H9 (cell line): ENCODE data around the gene CXCL8. TPM values are rescaled to one million over a fixed set of nuclear protein-coding genes. Genes with fewer than 3 reads are reported as not detected.

ENCODE experiments used
- DNase-seq: peaks from one replicate; pipeline ENCODE4 v3.0.0-alpha.2; 2017
- H2AFZ ChIP-seq: one replicate; pipeline ENCODE4 v1.6.1; 2013; ENCODE audit warnings: mild to moderate bottlenecking, low read length, control low read depth, moderate library complexity
- H2AK5ac ChIP-seq: 2 replicates; pipeline ENCODE4 v1.6.1; 2013; ENCODE audit warnings: low read length, control low read depth, mixed read lengths; ENCODE audit not compliant: insufficient read length
- H2BK120ac ChIP-seq: one replicate; pipeline ENCODE4 v1.6.1; 2013; ENCODE audit warnings: low read depth, mild to moderate bottlenecking, low read length, control low read depth, inconsistent platforms; ENCODE audit not compliant: poor library complexity, severe bottlenecking
- H2BK12ac ChIP-seq: 2 replicates; pipeline ENCODE4 v1.6.1; 2013; ENCODE audit warnings: low read length, control low read depth, mixed read lengths, low read depth; ENCODE audit not compliant: insufficient read length
- H2BK15ac ChIP-seq: 2 replicates; pipeline ENCODE4 v1.6.1; 2013; ENCODE audit warnings: low read depth, low read length, control low read depth
- H2BK20ac ChIP-seq: one replicate; pipeline ENCODE4 v1.6.1; 2013; ENCODE audit warnings: low read depth, mild to moderate bottlenecking, low read length, control low read depth, inconsistent platforms; ENCODE audit not compliant: poor library complexity, severe bottlenecking
- H2BK5ac ChIP-seq: 2 replicates; pipeline ENCODE4 v1.6.1; 2013; ENCODE audit warnings: low read length, control low read depth, mixed read lengths; ENCODE audit not compliant: insufficient read length
- H3K14ac ChIP-seq: 2 replicates; pipeline ENCODE4 v1.6.1; 2013; ENCODE audit warnings: low read length, control low read depth; ENCODE audit not compliant: insufficient read depth
- H3K18ac ChIP-seq: 2 replicates; pipeline ENCODE4 v1.6.1; 2013; ENCODE audit warnings: low read depth, mild to moderate bottlenecking, mixed read lengths, low read length, control low read depth; ENCODE audit not compliant: insufficient read length
- H3K23ac ChIP-seq: 2 replicates; pipeline ENCODE4 v1.6.1; 2013; ENCODE audit warnings: low read length, control low read depth, mixed read lengths, low read depth; ENCODE audit not compliant: insufficient read length
- H3K23me2 ChIP-seq: 2 replicates; pipeline ENCODE4 v1.6.1; 2013; ENCODE audit warnings: low read depth, mild to moderate bottlenecking, mixed read lengths, low read length, control low read depth; ENCODE audit not compliant: insufficient read length, poor library complexity, severe bottlenecking
- H3K27ac ChIP-seq: 2 replicates; pipeline ENCODE4 v1.5.1; 2013; ENCODE audit warnings: low read length, control low read depth, mixed read lengths, low read depth; ENCODE audit not compliant: insufficient read length
- H3K27me3 ChIP-seq: 2 replicates; pipeline ENCODE4 v1.6.1; 2013; ENCODE audit warnings: low read length, control low read depth, inconsistent platforms; ENCODE audit not compliant: insufficient read depth
- H3K4ac ChIP-seq: 2 replicates; pipeline ENCODE4 v1.6.1; 2013; ENCODE audit warnings: low read depth, mild to moderate bottlenecking, control low read depth, inconsistent platforms, low read length, moderate library complexity
- H3K4me1 ChIP-seq: 2 replicates; pipeline ENCODE4 v1.6.1; 2013; ENCODE audit warnings: low read length, control low read depth, inconsistent platforms; ENCODE audit not compliant: insufficient read depth
- H3K4me2 ChIP-seq: 2 replicates; pipeline ENCODE4 v1.6.1; 2013; ENCODE audit warnings: low read length, control low read depth, mixed read lengths; ENCODE audit not compliant: insufficient read length, insufficient read depth
- H3K56ac ChIP-seq: 2 replicates; pipeline ENCODE4 v1.6.1; 2013; ENCODE audit warnings: low read depth, mild to moderate bottlenecking, mixed read lengths, low read length, control low read depth; ENCODE audit not compliant: insufficient read length
- H3K79me1 ChIP-seq: 2 replicates; pipeline ENCODE4 v1.6.1; 2013; ENCODE audit warnings: low read depth, mild to moderate bottlenecking, moderate library complexity, low read length, control low read depth, inconsistent platforms; ENCODE audit not compliant: insufficient read depth, poor library complexity, severe bottlenecking
- H3K79me2 ChIP-seq: 2 replicates; pipeline ENCODE4 v1.6.1; 2013; ENCODE audit warnings: low read length, control low read depth, inconsistent platforms; ENCODE audit not compliant: insufficient read depth
- H3K9ac ChIP-seq: 2 replicates; pipeline ENCODE4 v1.6.1; 2013; ENCODE audit warnings: low read length, control low read depth, mixed read lengths; ENCODE audit not compliant: insufficient read length; ENCODE audit errors: extremely low read depth
- H3K9me3 ChIP-seq: one replicate; pipeline ENCODE4 v1.6.1; 2013; ENCODE audit warnings: low read depth, low read length, inconsistent platforms; ENCODE audit not compliant: control insufficient read depth
- H3T11ph ChIP-seq: one replicate; pipeline ENCODE4 v1.6.1; 2013; ENCODE audit warnings: mild to moderate bottlenecking, low read length, control low read depth, inconsistent platforms
- H4K20me1 ChIP-seq: one replicate; pipeline ENCODE4 v1.6.1; 2013; ENCODE audit not compliant: control insufficient read depth, insufficient read length, insufficient read depth
- H4K5ac ChIP-seq: 2 replicates; pipeline ENCODE4 v1.6.1; 2013; ENCODE audit warnings: low read depth, mild to moderate bottlenecking, mixed read lengths, low read length, control low read depth; ENCODE audit not compliant: insufficient read length
- H4K8ac ChIP-seq: replicated peaks from 2 replicates; pipeline ENCODE4 v1.6.1; 2013; ENCODE audit warnings: low read length, control low read depth, mixed read lengths, low read depth; ENCODE audit not compliant: insufficient read length
- H4K91ac ChIP-seq: 2 replicates; pipeline ENCODE4 v1.6.1; 2013; ENCODE audit warnings: low read depth, mild to moderate bottlenecking, moderate library complexity, mixed read lengths, low read length, control low read depth; ENCODE audit not compliant: insufficient read length
- H3K27ac Mint-ChIP-seq, 3 experiments: 2 replicates in 2 of 3; 3 replicates in 1 of 3; pipeline ENCODE4 v1.8.0; 2020 to 2021; ENCODE audit warnings: mixed read lengths in 3 of 3, mild to moderate bottlenecking in 1 of 3, moderate library complexity in 1 of 3
- H3K27me3 Mint-ChIP-seq: 2 replicates; pipeline ENCODE4 v1.8.0; 2021; ENCODE audit warnings: low read depth, mild to moderate bottlenecking, moderate library complexity, mixed read lengths
- H3K36me3 Mint-ChIP-seq, 3 experiments: 2 replicates in 2 of 3; 3 replicates in 1 of 3; pipeline ENCODE4 v1.8.0; 2020 to 2021; ENCODE audit warnings: low read depth in 3 of 3, mixed read lengths in 3 of 3; ENCODE audit not compliant: insufficient read depth in 1 of 3
- H3K4me1 Mint-ChIP-seq, 2 experiments: 2 replicates each; pipeline ENCODE4 v1.8.0; 2020; ENCODE audit warnings: mixed read lengths in 2 of 2
- H3K4me3 Mint-ChIP-seq, 2 experiments: 2 replicates in 1 of 2; 3 replicates in 1 of 2; pipeline ENCODE4 v1.8.0; 2020 to 2021; ENCODE audit warnings: mild to moderate bottlenecking in 2 of 2, mixed read lengths in 2 of 2, moderate library complexity in 1 of 2
- H3K9me3 Mint-ChIP-seq, 2 experiments: 2 replicates in 1 of 2; 3 replicates in 1 of 2; pipeline ENCODE4 v1.8.0; 2020; ENCODE audit warnings: mild to moderate bottlenecking in 2 of 2, mixed read lengths in 2 of 2, moderate library complexity in 1 of 2
- CTCF ChIP-seq: fragments of 200-600 bp; sonication (generic); conservative IDR thresholded peaks from 3 replicates; pipeline ENCODE4 v1.8.0; 2021; ENCODE audit warnings: antibody characterized with exemption, mild to moderate bottlenecking
- WGBS: extraction: QIAGEN DNeasy Blood & Tissue Kit; methylation state at CpG from one replicate; pipeline ENCODE4 v1.1.7; 2013; ENCODE audit warnings: missing lambda C conversion rate, low lambda C conversion rate, mixed read lengths; ENCODE audit not compliant: insufficient read length; ENCODE audit errors: extremely low coverage; 5-methylcytosine and 5-hydroxymethylcytosine counted together
- total RNA-seq: library from RNA; stranded (reverse); gene quantifications from 2 replicates; pipeline ENCODE4 v1.2.1, GENCODE V29; 2021

CXCL8 gene
- total RNA-seq, 1 experiment from 2014 or later, result not detected

DNA sequence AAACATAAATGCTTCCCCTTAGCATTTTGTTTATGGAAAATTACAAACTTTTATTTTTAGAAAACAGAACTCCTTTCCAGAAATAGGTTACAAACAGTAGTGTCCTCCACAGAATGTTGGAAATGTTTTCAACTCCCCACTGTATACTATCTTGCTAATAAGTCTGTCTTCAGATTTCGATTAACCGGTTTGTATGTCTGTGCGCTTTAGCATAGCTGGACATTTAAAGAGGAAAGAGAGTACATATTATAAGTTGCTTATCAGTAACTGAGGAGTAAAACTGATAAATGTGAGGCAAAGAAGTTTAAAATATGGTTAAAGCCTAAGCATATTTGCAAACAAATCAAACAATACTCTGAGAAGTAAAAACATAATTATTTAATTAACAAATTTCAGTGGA is 3.4 kb downstream of the CXCL8 start:
- no peaks in the 10 kb centered on the region for H3K27me3 ChIP-seq
- H3K9me3 Mint-ChIP-seq, result peaks cover 2 to 3% of the 10 kb centered on the region in 2 experiments; a peak in 2 of 5 replicates
- no peaks in the 10 kb centered on the region for H3K4me1 Mint-ChIP-seq
- WGBS, result no CpG with 5 or more reads among the region's 3 CpGs
- H2BK120ac ChIP-seq, result no peak overlapping the region
- no peaks in the 10 kb centered on the region for H4K20me1 ChIP-seq
- no peak overlapping the region for H3K27ac Mint-ChIP-seq
- H3K79me1 ChIP-seq, result no peaks in the 10 kb centered on the region
- H3K9me3 ChIP-seq, result no peaks in the 10 kb centered on the region
- no peak overlapping the region for H4K8ac ChIP-seq
- H2AFZ ChIP-seq, result no peak overlapping the region
- H3K27me3 Mint-ChIP-seq, result no peaks in the 10 kb centered on the region
- H3K36me3 Mint-ChIP-seq, result peaks cover 0 to 5% (median 1%) of the 10 kb centered on the region in 3 experiments; a peak in 2 of 7 replicates
- H3K18ac ChIP-seq, result no peak overlapping the region
- H3K23me2 ChIP-seq, result no peaks in the 10 kb centered on the region
- no peak overlapping the region for H2BK15ac ChIP-seq
- no peaks in the 10 kb centered on the region; the same call in 1 of the 2 replicates for H3K4me1 ChIP-seq
- no peak overlapping the region for H3K4me3 Mint-ChIP-seq
- H3K23ac ChIP-seq, result no peak overlapping the region
- H3K56ac ChIP-seq, result no peak overlapping the region
- no peak overlapping the region for H3K4me2 ChIP-seq
- H3K4ac ChIP-seq, result no peak overlapping the region
- no peak for TF ChIP-seq CTCF
- H3K14ac ChIP-seq, result no peak overlapping the region
- H2BK5ac ChIP-seq, result no peak overlapping the region
- H4K91ac ChIP-seq, result no peak overlapping the region
- no peak overlapping the region for H4K5ac ChIP-seq
- no peak overlapping the region for H2BK20ac ChIP-seq
- H3K9ac ChIP-seq, result no peak overlapping the region
- DNase-seq, result no peak
- H2AK5ac ChIP-seq, result no peak overlapping the region
- no peak overlapping the region for H2BK12ac ChIP-seq
- no peak overlapping the region for H3T11ph ChIP-seq
- no peaks in the 10 kb centered on the region for H3K79me2 ChIP-seq
- no peak overlapping the region for H3K27ac ChIP-seq
